Activated naive CD4-positive, alpha-beta T cell treated with anti-CD3 and anti-CD28 coated beads, Interleukin-2, amount 10 ng/mL, durations not matched to agents 7 days and 5 days (primary cell): ENCODE measurements around the gene CSTPP1.

ENCODE experiments used
- CTCF ChIA-PET: fragments of 350-600 bp; sonication (Branson Sonifier 250); formaldehyde crosslinking; loops from one replicate; lab custom pipeline; 2021; ENCODE audit warnings: antibody characterized with exemption; lab: Charles Lee
- DNase-seq: peaks from one replicate; pipeline ENCODE4 v3.0.0-alpha.2; 2020
- H3K27ac Mint-ChIP-seq: one replicate; pipeline ENCODE4 v1.8.0; 2021; ENCODE audit warnings: mild to moderate bottlenecking, moderate library complexity, mixed read lengths
- H3K27me3 Mint-ChIP-seq: one replicate; pipeline ENCODE4 v1.8.0; 2021; ENCODE audit warnings: mild to moderate bottlenecking, mixed read lengths
- H3K36me3 Mint-ChIP-seq: one replicate; pipeline ENCODE4 v1.8.0; 2021; ENCODE audit warnings: mixed read lengths
- H3K4me1 Mint-ChIP-seq: one replicate; pipeline ENCODE4 v1.8.0; 2021; ENCODE audit warnings: mixed read lengths
- H3K4me3 Mint-ChIP-seq: one replicate; pipeline ENCODE4 v1.8.0; 2021; ENCODE audit warnings: mild to moderate bottlenecking, moderate library complexity, mixed read lengths
- H3K9me3 Mint-ChIP-seq: one replicate; pipeline ENCODE4 v1.8.0; 2021; ENCODE audit warnings: mixed read lengths

The CSTPP1 gene

DNA sequence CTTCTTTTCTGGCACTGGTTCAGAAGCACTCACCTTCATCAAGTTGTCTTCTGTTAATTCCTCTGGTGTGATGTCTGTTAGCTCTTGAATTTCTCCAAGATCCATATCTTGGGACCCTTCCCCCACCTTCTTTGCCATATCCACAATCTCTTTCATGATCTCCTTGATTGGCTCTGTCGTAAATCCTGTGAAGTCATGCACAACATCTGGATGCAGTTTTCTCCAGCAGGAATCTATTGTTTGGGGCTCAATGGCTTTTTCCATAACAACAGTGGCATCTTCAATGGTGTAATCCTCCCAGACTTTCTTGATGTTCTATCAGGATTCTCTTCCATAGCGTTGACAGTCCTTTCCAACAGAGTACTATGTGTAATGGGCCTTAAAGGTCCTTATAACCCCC lies 96.9 kb downstream of the CSTPP1 start:
- CTCF ChIA-PET, result no interaction called here
- H3K36me3 Mint-ChIP-seq, result no peaks in the 10 kb centered on the region
- H3K4me1 Mint-ChIP-seq, result peaks cover 8% of the 10 kb centered on the region
- H3K27ac Mint-ChIP-seq, result no peak overlapping the region
- H3K4me3 Mint-ChIP-seq, result no peak overlapping the region
- H3K9me3 Mint-ChIP-seq, result no peaks in the 10 kb centered on the region
- H3K27me3 Mint-ChIP-seq, result no peaks in the 10 kb centered on the region
- DNase-seq, result no peak

- CTCF ChIA-PET, result interaction anchor here (1.4 kb wide), 1 partner anchor 11 kb away, joined by 4 read pairs; no protein-coding TSS in a partner anchor
Measured at GRCh38 chr11:47034091-47034490, 97.5 kb downstream of the CSTPP1 start.

DNA sequence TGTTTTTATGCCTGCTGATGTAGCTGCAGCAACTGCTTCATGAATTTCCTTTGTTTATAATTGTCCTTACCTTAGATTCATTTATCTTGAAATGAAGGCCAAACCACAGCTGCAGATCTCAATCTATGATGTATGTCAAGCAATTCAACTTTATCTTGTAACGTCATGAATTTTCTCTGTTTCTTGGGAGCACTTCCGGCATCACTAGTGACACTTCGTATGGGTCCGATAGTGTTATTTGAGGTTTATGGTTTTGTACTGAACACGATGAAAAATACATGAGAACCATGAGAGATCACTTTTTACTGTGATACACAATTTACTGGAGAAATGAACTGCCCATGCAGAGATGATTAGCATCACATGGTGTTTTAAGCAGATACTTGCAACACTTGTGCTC lies 98.5 kb downstream of the CSTPP1 start:
- CTCF ChIA-PET, result interaction anchor here (1.4 kb wide), 1 partner anchor 9 kb away, joined by 4 read pairs; no protein-coding TSS in a partner anchor
- no peak overlapping the region for H3K27ac Mint-ChIP-seq
- no peak overlapping the region for H3K4me3 Mint-ChIP-seq
- no peaks in the 10 kb centered on the region for H3K36me3 Mint-ChIP-seq
- no peaks in the 10 kb centered on the region for H3K4me1 Mint-ChIP-seq
- no peaks in the 10 kb centered on the region for H3K9me3 Mint-ChIP-seq
- DNase-seq, result no peak
- no peaks in the 10 kb centered on the region for H3K27me3 Mint-ChIP-seq

More at GRCh38 chr11:47034091-47034490, 97.5 kb downstream of the CSTPP1 start:
- no peak for DNase-seq
- Mint-ChIP-seq H3K4me3 (no peak overlapping the region), H3K27ac (no peak overlapping the region), H3K4me1 (peaks cover 1% of the 10 kb centered on the region), H3K27me3 (no peaks in the 10 kb centered on the region), H3K36me3 (no peaks in the 10 kb centered on the region), H3K9me3 (no peaks in the 10 kb centered on the region)

DNA sequence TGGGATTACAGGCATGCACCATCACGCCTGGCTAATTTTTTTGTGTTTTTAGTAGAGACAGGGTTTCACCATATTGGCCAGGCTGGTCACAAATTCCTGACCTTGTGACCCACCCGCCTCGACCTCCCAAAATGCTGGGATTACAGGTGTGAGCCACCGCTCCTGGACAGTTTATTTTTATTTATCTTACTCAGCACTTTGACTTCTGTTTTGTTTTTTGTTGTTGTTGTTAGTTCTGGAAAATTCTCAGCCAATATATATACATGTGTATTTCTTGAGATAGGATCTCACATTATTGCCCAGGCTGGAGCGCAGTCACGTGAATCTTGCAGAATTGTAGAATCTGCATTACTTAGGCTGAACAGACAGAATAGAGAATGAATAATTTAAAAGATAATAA lies 107.6 kb downstream of the CSTPP1 start:
- no peak for DNase-seq
- no peaks in the 10 kb centered on the region for H3K4me1 Mint-ChIP-seq
- no peaks in the 10 kb centered on the region for H3K36me3 Mint-ChIP-seq
- H3K9me3 Mint-ChIP-seq, result no peaks in the 10 kb centered on the region
- H3K4me3 Mint-ChIP-seq, result no peak overlapping the region
- H3K27ac Mint-ChIP-seq, result no peak overlapping the region
- CTCF ChIA-PET, result interaction anchor here (1.1 kb wide), 1 partner anchor 9 kb away, joined by 4 read pairs; no protein-coding TSS in a partner anchor
- H3K27me3 Mint-ChIP-seq, result no peaks in the 10 kb centered on the region

DNA sequence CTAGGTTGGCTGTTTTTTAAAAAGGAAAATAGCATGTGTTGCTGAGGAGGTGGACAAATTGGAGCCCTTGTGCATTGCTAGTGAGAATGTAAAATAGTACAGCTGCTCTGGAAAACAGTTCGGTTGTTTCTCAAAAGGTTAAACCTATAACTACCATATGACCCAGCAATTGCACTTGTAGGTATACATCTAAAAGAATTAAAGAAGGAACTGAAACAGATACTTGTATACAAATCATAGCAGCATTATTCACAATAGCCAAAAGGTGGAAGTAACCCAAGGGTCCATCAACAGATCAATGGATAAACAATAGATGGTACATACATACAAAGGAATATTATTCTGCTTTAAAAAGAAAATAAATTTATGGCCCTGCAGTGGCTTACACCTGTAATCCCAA lies 111.4 kb downstream of the CSTPP1 start:
- no peaks in the 10 kb centered on the region for H3K27me3 Mint-ChIP-seq
- no peak for DNase-seq
- no peaks in the 10 kb centered on the region for H3K9me3 Mint-ChIP-seq
- peaks cover under 1% of the 10 kb centered on the region for H3K36me3 Mint-ChIP-seq
- H3K4me1 Mint-ChIP-seq, result no peaks in the 10 kb centered on the region
- CTCF ChIA-PET, result no interaction called here
- H3K4me3 Mint-ChIP-seq, result no peak overlapping the region
- no peak overlapping the region for H3K27ac Mint-ChIP-seq

DNA sequence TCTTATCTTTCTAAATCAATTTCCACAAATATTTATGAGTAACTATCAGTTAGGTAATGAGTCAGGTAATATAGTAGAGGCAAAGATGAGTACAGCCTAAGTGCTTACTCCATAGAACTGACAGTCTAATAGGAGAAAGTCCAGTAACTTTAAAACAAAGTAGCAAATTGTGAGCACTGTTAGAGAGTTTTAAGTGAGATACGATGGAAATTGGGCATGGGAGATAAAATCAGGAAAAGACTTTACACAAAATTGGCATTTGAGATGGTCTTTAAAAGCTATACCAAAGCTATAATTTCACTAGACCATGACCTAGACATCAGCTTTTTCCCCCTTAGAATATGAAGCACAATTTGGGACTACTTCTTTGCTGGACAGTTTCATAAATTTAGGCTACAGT lies 113.7 kb downstream of the CSTPP1 start:
- H3K9me3 Mint-ChIP-seq, result no peaks in the 10 kb centered on the region
- no peak for DNase-seq
- H3K36me3 Mint-ChIP-seq, result peaks cover 1% of the 10 kb centered on the region
- CTCF ChIA-PET, result no interaction called here
- no peak overlapping the region for H3K4me3 Mint-ChIP-seq
- no peak overlapping the region for H3K27ac Mint-ChIP-seq
- no peaks in the 10 kb centered on the region for H3K4me1 Mint-ChIP-seq
- H3K27me3 Mint-ChIP-seq, result no peaks in the 10 kb centered on the region

- Mint-ChIP-seq H3K27me3 (no peaks in the 10 kb centered on the region), H3K36me3 (peaks cover 1% of the 10 kb centered on the region), H3K9me3 (no peaks in the 10 kb centered on the region), H3K4me1 (no peaks in the 10 kb centered on the region), H3K27ac (no peak overlapping the region), H3K4me3 (no peak overlapping the region)
- CTCF ChIA-PET, result no interaction called here
- no peak for DNase-seq
Measured at GRCh38 chr11:47051217-47051616, 114.7 kb downstream of the CSTPP1 start.

DNA sequence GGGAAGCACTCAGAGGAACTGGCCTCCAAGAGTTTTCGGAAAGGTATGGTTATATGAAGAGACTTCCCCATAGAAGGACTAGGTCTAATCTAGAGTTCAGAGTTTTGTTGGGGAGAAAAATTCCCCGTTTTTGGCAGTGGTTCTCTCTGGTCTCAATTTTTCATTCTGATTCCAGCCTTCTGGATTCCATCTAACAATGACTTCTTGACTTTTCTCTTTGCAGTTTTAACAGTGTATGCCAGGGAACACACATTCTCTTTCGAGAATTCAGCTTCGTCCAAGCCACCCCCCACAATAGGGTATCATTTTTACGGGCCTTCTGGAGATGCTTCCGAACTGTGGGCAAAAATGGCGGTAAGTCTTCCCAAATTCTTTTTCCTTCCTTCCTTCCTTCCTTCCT lies 115.6 kb downstream of the CSTPP1 start:
- CTCF ChIA-PET, result no interaction called here
- Mint-ChIP-seq H3K27ac (no peak overlapping the region), H3K4me3 (no peak overlapping the region), H3K27me3 (no peaks in the 10 kb centered on the region), H3K9me3 (no peaks in the 10 kb centered on the region), H3K4me1 (no peaks in the 10 kb centered on the region), H3K36me3 (peaks cover 1% of the 10 kb centered on the region)
- no peak for DNase-seq

DNA sequence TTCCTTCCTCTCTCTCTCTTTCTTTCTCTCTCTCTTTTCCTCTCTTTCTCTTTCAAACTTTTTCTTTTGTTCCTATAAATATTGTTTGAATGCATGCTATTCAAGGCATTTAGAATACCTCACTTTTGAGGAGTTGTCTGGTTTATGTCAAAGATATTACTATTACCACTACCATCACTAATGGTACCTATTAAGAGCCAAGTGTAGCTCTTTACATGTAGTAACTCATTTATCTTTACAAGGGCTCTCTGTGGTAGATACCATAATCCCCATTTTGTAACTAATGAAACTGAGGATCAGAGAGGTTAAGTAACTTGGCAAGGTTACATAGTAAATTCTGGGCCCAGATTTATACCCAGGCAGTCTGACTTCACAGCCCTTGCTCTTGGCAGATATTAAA lies 116.0 kb downstream of the CSTPP1 start:
- Mint-ChIP-seq H3K27me3 (no peaks in the 10 kb centered on the region), H3K4me1 (no peaks in the 10 kb centered on the region), H3K27ac (no peak overlapping the region), H3K9me3 (no peaks in the 10 kb centered on the region), H3K4me3 (no peak overlapping the region), H3K36me3 (peaks cover 1% of the 10 kb centered on the region)
- DNase-seq, result no peak
- CTCF ChIA-PET, result no interaction called here

DNA sequence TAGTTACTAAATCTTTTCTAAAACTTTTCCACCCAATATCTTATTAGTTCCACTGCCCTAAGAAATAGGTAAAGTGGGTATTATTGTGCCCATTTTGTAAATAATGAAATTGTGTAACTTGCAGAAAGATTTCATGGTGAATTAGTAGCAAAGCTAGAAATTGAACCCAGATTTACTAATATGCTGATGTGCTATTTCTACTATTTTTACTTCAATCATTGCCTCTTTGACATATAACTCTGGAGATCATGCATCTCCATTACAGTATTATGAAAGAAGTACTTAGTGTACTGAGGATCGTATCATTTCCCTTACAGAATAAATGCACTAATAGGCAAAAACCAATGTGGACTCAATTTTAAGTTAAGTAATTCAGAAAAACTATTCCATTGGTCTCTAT lies 119.0 kb downstream of the CSTPP1 start:
- Mint-ChIP-seq H3K27me3 (no peaks in the 10 kb centered on the region), H3K4me1 (peaks cover 1% of the 10 kb centered on the region), H3K36me3 (peaks cover 1% of the 10 kb centered on the region), H3K27ac (no peak overlapping the region), H3K9me3 (no peaks in the 10 kb centered on the region), H3K4me3 (no peak overlapping the region)
- CTCF ChIA-PET, result interaction anchor here (0.7 kb wide), 1 partner anchor 9 kb away, joined by 3 read pairs; no protein-coding TSS in a partner anchor
- DNase-seq, result no peak

- H3K36me3 Mint-ChIP-seq, result peaks cover 1% of the 10 kb centered on the region
- DNase-seq, result no peak
- H3K9me3 Mint-ChIP-seq, result no peaks in the 10 kb centered on the region
- CTCF ChIA-PET, result no interaction called here
- no peak overlapping the region for H3K27ac Mint-ChIP-seq
- H3K27me3 Mint-ChIP-seq, result no peaks in the 10 kb centered on the region
- no peak overlapping the region for H3K4me3 Mint-ChIP-seq
- peaks cover 6% of the 10 kb centered on the region for H3K4me1 Mint-ChIP-seq
Measured at GRCh38 chr11:47056261-47056915, 119.8 kb downstream of the CSTPP1 start.

GRCh38 chr11:47057365-47057764 lies 120.8 kb downstream of the CSTPP1 start:
- DNase-seq, result no peak
- CTCF ChIA-PET, result no interaction called here
- H3K27me3 Mint-ChIP-seq, result no peaks in the 10 kb centered on the region

DNA sequence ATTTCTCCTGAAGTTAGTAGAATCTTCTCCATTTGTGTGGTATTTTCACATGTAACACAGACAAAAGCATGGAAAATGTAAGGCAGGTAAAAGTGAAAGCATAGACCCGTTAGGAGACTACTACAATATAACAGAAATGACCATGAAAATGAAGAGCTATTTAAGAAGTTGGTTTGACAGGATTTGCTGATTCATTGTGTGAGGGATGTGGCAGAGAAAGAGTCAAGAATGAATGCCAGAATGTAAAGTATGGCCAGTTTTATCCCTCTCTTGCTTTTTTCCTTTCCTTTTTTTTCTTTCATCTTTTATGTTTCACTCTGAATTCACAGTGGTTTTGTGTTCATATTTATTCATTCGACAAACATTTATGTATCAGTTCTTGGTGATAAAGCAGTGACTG lies 124.2 kb downstream of the CSTPP1 start:
- H3K36me3 Mint-ChIP-seq, result no peaks in the 10 kb centered on the region
- no peaks in the 10 kb centered on the region for H3K27me3 Mint-ChIP-seq
- peaks cover 10% of the 10 kb centered on the region for H3K4me1 Mint-ChIP-seq
- no peak overlapping the region for H3K27ac Mint-ChIP-seq
- no peaks in the 10 kb centered on the region for H3K9me3 Mint-ChIP-seq
- DNase-seq, result no peak
- CTCF ChIA-PET, result no interaction called here
- H3K4me3 Mint-ChIP-seq, result no peak overlapping the region

More at GRCh38 chr11:47057365-47057764, 120.8 kb downstream of the CSTPP1 start:
- no peak overlapping the region for H3K4me3 Mint-ChIP-seq
- H3K4me1 Mint-ChIP-seq, result peaks cover 10% of the 10 kb centered on the region
- H3K9me3 Mint-ChIP-seq, result no peaks in the 10 kb centered on the region
- H3K27ac Mint-ChIP-seq, result no peak overlapping the region
- H3K36me3 Mint-ChIP-seq, result peaks cover 1% of the 10 kb centered on the region

- DNase-seq, result no peak
- CTCF ChIA-PET, result interaction anchor here (1.2 kb wide), 1 partner anchor 13 kb away, joined by 3 read pairs; no protein-coding TSS in a partner anchor
Measured at GRCh38 chr11:47061429-47062178, 125.0 kb downstream of the CSTPP1 start.

GRCh38 chr11:47062736-47063135 lies 126.2 kb downstream of the CSTPP1 start:
- H3K27ac Mint-ChIP-seq, result no peak overlapping the region
- no peak for DNase-seq
- no peaks in the 10 kb centered on the region for H3K36me3 Mint-ChIP-seq
- no peaks in the 10 kb centered on the region for H3K27me3 Mint-ChIP-seq
- no peak overlapping the region for H3K4me3 Mint-ChIP-seq
- H3K4me1 Mint-ChIP-seq, result peaks cover 10% of the 10 kb centered on the region
- H3K9me3 Mint-ChIP-seq, result no peaks in the 10 kb centered on the region
- CTCF ChIA-PET, result interaction anchor here (1.2 kb wide), 1 partner anchor 12 kb away, joined by 3 read pairs; no protein-coding TSS in a partner anchor

More at GRCh38 chr11:47061429-47062178, 125.0 kb downstream of the CSTPP1 start:
- Mint-ChIP-seq H3K27ac (no peak overlapping the region), H3K4me3 (no peak overlapping the region), H3K27me3 (no peaks in the 10 kb centered on the region), H3K9me3 (no peaks in the 10 kb centered on the region), H3K4me1 (peaks cover 10% of the 10 kb centered on the region), H3K36me3 (no peaks in the 10 kb centered on the region)
